ENCODE measurements around the gene PTPN7.

DNA sequence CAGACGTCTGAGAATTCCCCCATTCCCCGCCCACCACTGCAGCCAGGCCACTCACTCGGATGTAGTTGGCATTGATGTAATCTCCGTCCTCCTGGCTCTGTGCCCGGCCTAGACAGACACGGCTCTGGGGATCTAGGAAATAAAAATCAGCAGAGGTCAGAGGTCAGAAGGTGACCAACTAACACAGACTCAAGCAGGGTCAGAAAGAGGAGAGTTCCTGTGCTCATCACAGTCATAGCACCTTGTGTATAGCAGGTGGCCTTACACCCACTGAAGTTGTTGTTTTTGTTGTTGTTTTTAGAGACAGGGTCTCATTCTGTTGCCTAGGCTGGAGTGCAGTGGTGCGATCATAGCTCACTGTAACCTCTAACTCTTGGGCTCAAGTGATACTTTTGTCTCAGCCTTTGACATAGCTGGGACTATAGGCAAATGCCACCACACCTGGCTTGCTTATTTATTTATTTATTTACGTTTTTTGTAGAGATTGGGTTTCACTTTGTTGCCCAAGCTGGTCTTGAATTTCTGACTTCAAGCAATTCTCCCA is 4.9 kb downstream of the PTPN7 start:
- no peak for TF ChIP-seq CTCF (IDR thresholded peaks at IDR 0.05; ENCODE audit: low read length)
- TF ChIP-seq EZH2 (optimal IDR thresholded peaks at IDR 0.05; ENCODE audit: low read depth, low read length): no peak

All from MM.1S (cell line).